Measurements from ENCODE around the gene TMIGD1. TPM values are rescaled to one million over a fixed set of nuclear protein-coding genes. Genes with fewer than 3 reads are reported as not detected.

Gene TMIGD1
- total RNA-seq, 3 donors from 2014 or later = 102 to 288 (median 119) TPM

- DNase-seq (no peak), ATAC-seq (no peak)
- Histone ChIP-seq H3K36me3 (ENCODE audit: low read depth) (no peaks in the 10 kb centered on the region), H3K4me3 (no peak overlapping the region), H3K9me3 (peaks cover 5% of the 10 kb centered on the region), H3K4me1 (ENCODE audit: low read depth) (peaks cover 4% of the 10 kb centered on the region)
- intact Hi-C loops (cut with DNase I, micrococcal nuclease) = no loop called here
- no peak for TF ChIP-seq CTCF (IDR thresholded peaks at IDR 0.05)
Observed at GRCh38 chr17:30302241-30302640, 31.6 kb downstream of the TMIGD1 start.

- no peak for TF ChIP-seq CTCF (IDR thresholded peaks at IDR 0.05)
- intact Hi-C loops (cut with DNase I, micrococcal nuclease) = no loop called here
- ATAC-seq (no peak), DNase-seq (no peak)
- Histone ChIP-seq H3K9me3 (peaks cover 5% of the 10 kb centered on the region), H3K36me3 (ENCODE audit: low read depth) (no peaks in the 10 kb centered on the region), H3K4me3 (no peak overlapping the region), H3K4me1 (ENCODE audit: low read depth) (no peaks in the 10 kb centered on the region)
Observed at GRCh38 chr17:30300818-30301217, 33.0 kb downstream of the TMIGD1 start.

GRCh38 chr17:30299000-30299399 is 34.9 kb downstream of the TMIGD1 start:
- H3K36me3 ChIP-seq (ENCODE audit: low read depth) = no peaks in the 10 kb centered on the region
- no peak for TF ChIP-seq CTCF (IDR thresholded peaks at IDR 0.05)
- DNase-seq (no peak), ATAC-seq (no peak)
- no peak overlapping the region for H3K4me3 ChIP-seq
- no peaks in the 10 kb centered on the region for H3K4me1 ChIP-seq (ENCODE audit: low read depth)
- H3K9me3 ChIP-seq = peaks cover 5% of the 10 kb centered on the region
- intact Hi-C loops (cut with DNase I, micrococcal nuclease) = no loop called here

GRCh38 chr17:30297715-30298114 is 36.1 kb downstream of the TMIGD1 start:
- TF ChIP-seq CTCF (IDR thresholded peaks at IDR 0.05) = no peak
- no peak for ATAC-seq
- intact Hi-C loops (cut with DNase I, micrococcal nuclease) = no loop called here
- H3K36me3 ChIP-seq (ENCODE audit: low read depth) = no peaks in the 10 kb centered on the region
- DNase-seq = no peak
- H3K4me1 ChIP-seq (ENCODE audit: low read depth) = no peaks in the 10 kb centered on the region
- H3K9me3 ChIP-seq = peaks cover 5% of the 10 kb centered on the region
- no peak overlapping the region for H3K4me3 ChIP-seq

GRCh38 chr17:30296499-30297080 is 37.3 kb downstream of the TMIGD1 start:
- TF ChIP-seq CTCF (IDR thresholded peaks at IDR 0.05) = no peak
- no peak overlapping the region for H3K4me3 ChIP-seq

More at GRCh38 chr17:30296499-30297080, 37.3 kb downstream of the TMIGD1 start:
- peaks cover 5% of the 10 kb centered on the region for H3K9me3 ChIP-seq
- no peak for DNase-seq
- H3K4me1 ChIP-seq (ENCODE audit: low read depth) = no peaks in the 10 kb centered on the region
- ATAC-seq = no peak
- intact Hi-C loops (cut with DNase I, micrococcal nuclease) = no loop called here
- H3K36me3 ChIP-seq (ENCODE audit: low read depth) = no peaks in the 10 kb centered on the region
